MCF 10A (cell line): ENCODE data around the gene CFAP46. TPM values are rescaled to one million over a fixed set of nuclear protein-coding genes. Genes with fewer than 3 reads are reported as not detected.

Experiments
- BruUV-seq: library from RNA; stranded (reverse); fragments of 400-500 nt; replicated peaks from 2 replicates; lab custom pipeline; 2021; lab: Mats Ljungman, UMichigan
- CTCF ChIA-PET: fragments of 300-600 bp; sonication (Branson Sonifier 250); formaldehyde crosslinking; extraction: SDS; loops from one replicate; lab custom pipeline; 2021; ENCODE audit warnings: antibody characterized with exemption, inconsistent platforms; lab: Yijun Ruan, JAX
- POLR2A ChIA-PET: fragments of 300-600, 350-650 bp; sonication (Branson Sonifier 250); formaldehyde crosslinking; extraction: SDS; loops from one replicate; lab custom pipeline; 2020; ENCODE audit warnings: antibody characterized with exemption, inconsistent platforms; lab: Yijun Ruan, JAX
- DNase-seq: peaks from one replicate; pipeline ENCODE4 v3.0.0-alpha.2; 2018; ENCODE audit not compliant: unreplicated experiment
- H3K27ac Mint-ChIP-seq: one replicate; pipeline ENCODE4 v1.8.0; 2022; ENCODE audit warnings: mild to moderate bottlenecking, low read depth, mixed read lengths; ENCODE audit not compliant: unreplicated experiment
- H3K27me3 Mint-ChIP-seq: one replicate; pipeline ENCODE4 v1.8.0; 2022; ENCODE audit warnings: mixed read lengths; ENCODE audit not compliant: insufficient read depth, unreplicated experiment
- H3K36me3 Mint-ChIP-seq: one replicate; pipeline ENCODE4 v1.8.0; 2022; ENCODE audit warnings: mild to moderate bottlenecking, moderate library complexity, mixed read lengths; ENCODE audit not compliant: insufficient read depth, unreplicated experiment
- H3K4me1 Mint-ChIP-seq: one replicate; pipeline ENCODE4 v1.8.0; 2022; ENCODE audit warnings: mixed read lengths; ENCODE audit not compliant: insufficient read depth, unreplicated experiment
- H3K4me3 Mint-ChIP-seq: one replicate; pipeline ENCODE4 v1.8.0; 2022; ENCODE audit warnings: mild to moderate bottlenecking, moderate library complexity, mixed read lengths; ENCODE audit not compliant: unreplicated experiment
- H3K9me3 Mint-ChIP-seq: one replicate; pipeline ENCODE4 v1.8.0; 2022; ENCODE audit warnings: mixed read lengths; ENCODE audit not compliant: unreplicated experiment
- intact Hi-C: fragments of 100-400 bp; cut with micrococcal nuclease; formaldehyde crosslinking; loops from 2 replicates; pipeline ENCODE4 v1.14.1; 2022
- total RNA-seq: library from RNA; stranded (reverse); gene quantifications from 2 replicates; pipeline ENCODE4 v1.2.3, GENCODE V29; 2022
- TF ChIP-seq, protein P1 (sequence below): fragments of 200-600 bp; IDR thresholded peaks from one replicate; pipeline ENCODE4 v1.8.0; 2022; ENCODE audit warnings: antibody characterized with exemption, mild to moderate bottlenecking; ENCODE audit not compliant: unreplicated experiment

The CFAP46 gene
- total RNA-seq, 1 experiment from 2014 or later = 0.33 TPM

DNA sequence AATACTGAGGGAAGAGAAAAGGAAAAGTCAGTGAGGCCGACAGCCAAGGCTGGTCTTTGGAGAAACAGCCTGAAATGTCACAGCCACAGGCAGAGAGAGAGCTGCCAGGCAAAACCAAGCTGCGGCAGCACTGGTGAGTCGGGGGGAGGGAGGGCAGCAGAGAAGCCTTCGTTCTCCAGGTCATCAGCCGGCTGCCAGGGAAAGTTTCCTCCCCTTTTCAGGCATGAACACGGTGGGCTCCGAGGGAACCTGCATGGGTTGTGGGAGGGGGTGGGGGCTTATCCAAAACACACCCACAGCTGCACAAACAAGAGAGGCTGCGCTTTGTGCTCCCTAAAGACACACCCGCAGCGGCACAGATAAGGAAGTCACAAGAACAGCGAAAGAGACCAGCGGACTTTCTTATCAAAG lies 94.1 kb downstream of the CFAP46 start:
- ChIA-PET POLR2A (no interaction called here), CTCF (no interaction called here)
- Mint-ChIP-seq H3K36me3 (no peaks in the 10 kb centered on the region), H3K9me3 (no peaks in the 10 kb centered on the region), H3K4me1 (no peaks in the 10 kb centered on the region), H3K27me3 (peaks cover 22% of the 10 kb centered on the region), H3K27ac (no peak overlapping the region), H3K4me3 (no peak overlapping the region)
- intact Hi-C loops = no loop called here
- TF ChIP-seq, protein P1, sequence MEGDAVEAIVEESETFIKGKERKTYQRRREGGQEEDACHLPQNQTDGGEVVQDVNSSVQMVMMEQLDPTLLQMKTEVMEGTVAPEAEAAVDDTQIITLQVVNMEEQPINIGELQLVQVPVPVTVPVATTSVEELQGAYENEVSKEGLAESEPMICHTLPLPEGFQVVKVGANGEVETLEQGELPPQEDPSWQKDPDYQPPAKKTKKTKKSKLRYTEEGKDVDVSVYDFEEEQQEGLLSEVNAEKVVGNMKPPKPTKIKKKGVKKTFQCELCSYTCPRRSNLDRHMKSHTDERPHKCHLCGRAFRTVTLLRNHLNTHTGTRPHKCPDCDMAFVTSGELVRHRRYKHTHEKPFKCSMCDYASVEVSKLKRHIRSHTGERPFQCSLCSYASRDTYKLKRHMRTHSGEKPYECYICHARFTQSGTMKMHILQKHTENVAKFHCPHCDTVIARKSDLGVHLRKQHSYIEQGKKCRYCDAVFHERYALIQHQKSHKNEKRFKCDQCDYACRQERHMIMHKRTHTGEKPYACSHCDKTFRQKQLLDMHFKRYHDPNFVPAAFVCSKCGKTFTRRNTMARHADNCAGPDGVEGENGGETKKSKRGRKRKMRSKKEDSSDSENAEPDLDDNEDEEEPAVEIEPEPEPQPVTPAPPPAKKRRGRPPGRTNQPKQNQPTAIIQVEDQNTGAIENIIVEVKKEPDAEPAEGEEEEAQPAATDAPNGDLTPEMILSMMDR = no peak
- DNase-seq = no peak
- BruUV-seq = no TSS peak

DNA sequence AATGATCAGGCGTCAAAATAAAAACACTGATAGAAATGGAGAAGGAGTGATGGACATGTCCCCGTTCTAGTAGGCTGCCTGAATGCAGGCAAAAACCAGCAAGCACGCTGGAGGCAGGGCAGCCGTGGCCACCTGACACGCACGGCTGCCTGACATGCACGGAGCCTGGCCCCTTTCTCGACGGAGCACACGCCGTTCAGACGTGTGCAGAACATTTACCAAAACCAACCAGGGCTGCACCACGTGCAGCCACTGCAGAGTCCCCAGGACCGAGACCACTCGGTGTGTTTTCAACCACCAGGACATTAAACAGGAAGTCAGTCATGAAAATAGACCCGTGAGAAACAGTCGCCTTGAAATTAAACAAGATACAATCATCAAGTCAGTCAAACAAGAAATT lies 94.5 kb downstream of the CFAP46 start:
- TF ChIP-seq, protein P1 = no peak
- no peaks in the 10 kb centered on the region for H3K9me3 Mint-ChIP-seq
- H3K27me3 Mint-ChIP-seq = peaks cover 18% of the 10 kb centered on the region
- BruUV-seq = no TSS peak
- H3K4me1 Mint-ChIP-seq = no peaks in the 10 kb centered on the region
- H3K27ac Mint-ChIP-seq = no peak overlapping the region
- H3K4me3 Mint-ChIP-seq = no peak overlapping the region
- ChIA-PET CTCF (no interaction called here), POLR2A (no interaction called here)
- intact Hi-C loops = no loop called here
- no peak for DNase-seq
- no peaks in the 10 kb centered on the region for H3K36me3 Mint-ChIP-seq

DNA sequence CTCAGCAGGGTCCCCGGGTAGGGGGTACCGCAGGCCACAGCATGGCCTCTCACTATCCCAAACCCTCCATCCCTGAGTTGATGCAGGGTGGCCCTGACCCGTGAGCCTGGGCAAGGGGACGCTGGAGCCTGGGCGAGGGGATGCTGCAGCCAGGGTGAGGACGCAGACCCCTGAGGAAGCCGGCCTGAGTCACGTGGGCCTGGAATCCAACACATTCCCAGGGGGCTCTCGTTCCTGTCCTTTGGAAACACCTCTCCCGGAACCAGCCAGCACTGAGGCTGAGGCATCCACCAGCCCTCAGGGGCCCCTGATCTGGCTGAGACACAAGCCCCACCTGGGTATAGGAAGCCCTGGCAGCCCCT lies 95.0 kb downstream of the CFAP46 start:
- Mint-ChIP-seq H3K36me3 (no peaks in the 10 kb centered on the region), H3K27me3 (peaks cover 13% of the 10 kb centered on the region), H3K4me3 (no peak overlapping the region), H3K4me1 (no peaks in the 10 kb centered on the region), H3K9me3 (peaks cover 3% of the 10 kb centered on the region), H3K27ac (no peak overlapping the region)
- DNase-seq = no peak
- TF ChIP-seq, protein P1 = no peak
- POLR2A ChIA-PET = no interaction called here
- BruUV-seq = no TSS peak
- intact Hi-C loops = no loop called here
- CTCF ChIA-PET = no interaction called here

DNA sequence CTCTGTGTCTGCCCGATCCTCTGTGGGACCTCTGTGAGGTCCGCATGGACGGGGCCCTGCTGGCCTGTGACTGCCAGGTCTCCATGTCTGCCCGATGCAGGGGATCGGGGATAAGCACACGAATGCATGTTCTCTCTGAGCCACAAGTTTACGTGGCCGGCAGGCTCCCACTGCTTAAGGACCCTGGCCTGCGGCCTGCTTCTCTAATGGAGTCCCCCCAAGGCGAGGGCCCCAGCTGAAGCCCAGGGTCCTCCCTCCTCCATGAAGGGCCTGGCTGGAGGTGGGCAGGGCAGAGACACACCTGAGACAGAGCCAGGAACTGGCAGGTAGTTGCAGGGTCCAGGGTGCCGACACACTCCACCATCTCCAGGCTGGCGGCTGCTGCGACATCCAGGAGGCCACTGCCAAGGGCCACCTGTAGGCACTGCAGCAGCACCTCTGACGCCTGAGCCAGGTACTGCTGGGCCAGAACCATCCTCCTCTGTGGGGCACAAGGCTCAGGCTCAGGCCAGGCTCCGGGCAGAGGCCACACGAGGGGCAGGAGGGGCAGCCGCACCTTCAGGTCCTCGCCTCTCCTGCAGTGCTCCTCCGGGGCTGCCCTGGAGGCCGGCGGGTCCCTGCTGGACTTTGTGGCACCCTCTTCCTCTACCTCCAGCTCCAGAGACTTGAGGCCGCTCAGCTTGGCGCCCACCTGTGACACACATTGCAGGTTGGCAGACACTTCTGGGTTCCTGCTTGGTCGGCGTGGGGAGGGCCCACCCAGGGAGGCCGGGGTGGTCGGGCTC lies 95.5 kb downstream of the CFAP46 start:
- intact Hi-C loops = no loop called here
- CTCF ChIA-PET = no interaction called here

More for the DNA sequence above, 95.5 kb downstream of the CFAP46 start:
- H3K9me3 Mint-ChIP-seq = peaks cover 8% of the 10 kb centered on the region
- DNase-seq = no peak
- no peak overlapping the region for H3K4me3 Mint-ChIP-seq
- peaks cover 8% of the 10 kb centered on the region for H3K27me3 Mint-ChIP-seq
- H3K36me3 Mint-ChIP-seq = no peaks in the 10 kb centered on the region
- TF ChIP-seq, protein P1 = no peak
- no peak overlapping the region for H3K27ac Mint-ChIP-seq
- POLR2A ChIA-PET = interaction anchor here (0.6 kb wide), 1 partner anchor 27 kb away, joined by 3 read pairs; no protein-coding TSS in a partner anchor
- H3K4me1 Mint-ChIP-seq = no peaks in the 10 kb centered on the region
- no TSS peak for BruUV-seq
